Right lobe of liver (tissue), 4 donors: ENCODE results near the gene BMAL1.

Experiments used
- CTCF ChIP-seq, 4 donors: fragments of 200-600 bp in 3 of 4; fragments of 450-650 bp in 1 of 4; IDR thresholded peaks; one replicate each; pipeline versions ENCODE4 v1.5.1 to v1.8.0; 2016 to 2022; ENCODE audit warnings: antibody characterized with exemption in 4 of 4, mild to moderate bottlenecking in 2 of 4
- POLR2A ChIP-seq: fragments of 450-650 bp; IDR thresholded peaks from one replicate; pipeline ENCODE4 v1.6.1; 2017; ENCODE audit warnings: antibody characterized with exemption, mild to moderate bottlenecking
- donor health status: DM: no; HTN: no; CAD: no.
- donor health status: DM: no; HTN: no; CAD: no.
- donor health status: DM: no; HTN: yes; CAD: no.

DNA sequence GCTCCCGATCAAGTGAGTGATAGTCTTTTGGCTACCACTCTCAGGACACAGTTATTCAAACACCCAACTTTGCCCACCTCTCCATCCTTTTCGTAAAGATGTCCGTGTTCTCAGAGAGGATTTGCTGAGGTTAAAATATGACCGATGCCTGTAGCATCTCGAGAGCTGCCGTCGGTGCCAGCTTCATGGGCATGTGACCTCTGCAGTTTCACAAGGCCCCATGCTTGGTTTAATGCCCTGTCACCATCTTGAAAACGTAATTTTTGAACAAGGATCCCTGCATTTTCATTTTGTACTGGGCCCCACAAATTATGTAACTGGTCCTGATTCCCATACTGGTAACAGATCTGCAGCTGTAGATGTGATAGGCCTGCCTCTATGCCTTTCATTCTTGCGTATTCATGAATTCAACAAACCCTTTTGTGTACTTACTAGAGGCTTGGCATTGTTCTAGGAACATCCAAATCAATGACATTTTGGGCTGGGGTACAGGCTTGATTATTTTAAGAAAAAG is 85.1 kb downstream of the BMAL1 start:
- TF ChIP-seq CTCF (IDR thresholded peaks at IDR 0.05) (no peak), POLR2A (no peak)
